Retinal pigment epithelial cell (primary cell): ENCODE data around the gene TRIOBP.
"Not testable (repeated sequence)": the region's sequence is repeated elsewhere in the genome, so short reads cannot be mapped to it uniquely, and the experiment has no call there.

Source experiments
- DNase-seq: peaks from one replicate; pipeline ENCODE4 v3.0.0-alpha.2; 2010; ENCODE audit warnings: low read depth
- H3K4me3 ChIP-seq: 2 replicates; pipeline ENCODE4 v1.5.1; 2011; ENCODE audit warnings: mild to moderate bottlenecking, low read length, control low read depth, moderate library complexity
- CTCF ChIP-seq: conservative IDR thresholded peaks from 2 replicates; pipeline ENCODE4 v1.5.1; 2011; ENCODE audit warnings: low read depth, low read length, control low read depth, inconsistent platforms

The TRIOBP gene

GRCh38 chr22:37797874-37798500 lies 101.1 kb downstream of the TRIOBP start:
- no peak for DNase-seq

GRCh38 chr22:37799979-37800378 lies 103.1 kb downstream of the TRIOBP start:
- DNase-seq, H3K4me3 ChIP-seq: not testable (repeated sequence)

More at GRCh38 chr22:37797874-37798500, 101.1 kb downstream of the TRIOBP start:
- TF ChIP-seq CTCF: no peak
- H3K4me3 ChIP-seq: no peak overlapping the region

- no peak for TF ChIP-seq CTCF
- no peak for DNase-seq
- peak overlapping the region; percentile 55 for H3K4me3 ChIP-seq
Measured at GRCh38 chr22:37801946-37802309, 105.1 kb downstream of the TRIOBP start.

GRCh38 chr22:37802310-37803194 lies 105.7 kb downstream of the TRIOBP start:
- TF ChIP-seq CTCF: no peak
- H3K4me3 ChIP-seq: peak overlapping the region; percentile 55
- DNase-seq: no peak

GRCh38 chr22:37803195-37803638 lies 106.4 kb downstream of the TRIOBP start:
- DNase-seq: no peak
- peak overlapping the region; percentile 55 for H3K4me3 ChIP-seq
- no peak for TF ChIP-seq CTCF

- no peak for DNase-seq
- no peak overlapping the region for H3K4me3 ChIP-seq
- TF ChIP-seq CTCF: no peak
Measured at GRCh38 chr22:37803639-37804351, 106.9 kb downstream of the TRIOBP start.

GRCh38 chr22:37804352-37804880 lies 107.6 kb downstream of the TRIOBP start:
- TF ChIP-seq CTCF: no peak
- DNase-seq: no peak
- H3K4me3 ChIP-seq: peak overlapping the region; percentile 36
